Fibroblast of skin of right biceps (primary cell): Measurements from ENCODE around the gene NT5DC2.

ENCODE experiments used
- DNase-seq: peaks from one replicate; pipeline ENCODE4 v3.0.0-alpha.2; 2013

Gene NT5DC2

GRCh38 chr3:52509753-52510328 lies 23.8 kb downstream of the NT5DC2 start:
- DNase-seq: no peak

- DNase-seq: peak; percentile 28
Observed at GRCh38 chr3:52507359-52507758, 26.3 kb downstream of the NT5DC2 start.

- no peak for DNase-seq
Observed at GRCh38 chr3:52506266-52506966, 27.2 kb downstream of the NT5DC2 start.

GRCh38 chr3:52504977-52505376 lies 28.7 kb downstream of the NT5DC2 start:
- DNase-seq: no peak

- no peak for DNase-seq
Observed at GRCh38 chr3:52503788-52504424, 29.8 kb downstream of the NT5DC2 start.

GRCh38 chr3:52502808-52503350 lies 30.8 kb downstream of the NT5DC2 start:
- DNase-seq: no peak

GRCh38 chr3:52502001-52502400 lies 31.7 kb downstream of the NT5DC2 start:
- no peak for DNase-seq

GRCh38 chr3:52501046-52501445 lies 32.6 kb downstream of the NT5DC2 start:
- no peak for DNase-seq

- peak; percentile 22 for DNase-seq
Observed at GRCh38 chr3:52498137-52499054, 35.3 kb downstream of the NT5DC2 start.

GRCh38 chr3:52495777-52496602 lies 37.7 kb downstream of the NT5DC2 start:
- no peak for DNase-seq

- DNase-seq: no peak
Observed at GRCh38 chr3:52494886-52495495, 38.7 kb downstream of the NT5DC2 start, which contains the start of gene STAB1. Gene STAB1, plus strand, starts transcription at chr3:52495338. Its CDS starts 76 bp downstream, at chr3:52495414.

GRCh38 chr3:52494445-52494844 lies 39.2 kb downstream of the NT5DC2 start:
- DNase-seq: no peak

GRCh38 chr3:52493232-52494017 lies 40.2 kb downstream of the NT5DC2 start:
- no peak for DNase-seq

GRCh38 chr3:52492059-52492458 lies 41.6 kb downstream of the NT5DC2 start:
- no peak for DNase-seq

- no peak for DNase-seq
Observed at GRCh38 chr3:52490939-52491526, 42.6 kb downstream of the NT5DC2 start.

- no peak for DNase-seq
Observed at GRCh38 chr3:52490035-52490938, 43.4 kb downstream of the NT5DC2 start.

GRCh38 chr3:52489453-52489852 lies 44.2 kb downstream of the NT5DC2 start:
- DNase-seq: no peak

GRCh38 chr3:52488746-52489145 lies 44.9 kb downstream of the NT5DC2 start:
- no peak for DNase-seq
